ENCODE results near the gene GJE1.
"Not testable (repeated sequence)": the region's sequence is repeated elsewhere in the genome, so short reads cannot be mapped to it uniquely, and the experiment has no call there.

Gene GJE1

GRCh38 chr6:142118925-142119324 lies 13.8 kb upstream of the GJE1 start:
- no peak for TF ChIP-seq CTCF (IDR thresholded peaks at IDR 0.05; ENCODE audit: insufficient read depth, missing control alignments)

GRCh38 chr6:142121342-142121741 lies 11.4 kb upstream of the GJE1 start:
- TF ChIP-seq CTCF (IDR thresholded peaks at IDR 0.05; ENCODE audit: insufficient read depth, missing control alignments), result no peak
- FAIRE-seq (no peak), DNase-seq (ENCODE audit: insufficient read length, low spot score) (no peak)

More at GRCh38 chr6:142118925-142119324, 13.8 kb upstream of the GJE1 start:
- no peak for FAIRE-seq
- no peak for DNase-seq (ENCODE audit: insufficient read length, low spot score)

GRCh38 chr6:142130814-142131213 lies 1.9 kb upstream of the GJE1 start:
- TF ChIP-seq CTCF (IDR thresholded peaks at IDR 0.05; ENCODE audit: insufficient read depth, missing control alignments), result no peak
- DNase-seq (ENCODE audit: insufficient read length, low spot score), result no peak
- FAIRE-seq, result no peak

DNA sequence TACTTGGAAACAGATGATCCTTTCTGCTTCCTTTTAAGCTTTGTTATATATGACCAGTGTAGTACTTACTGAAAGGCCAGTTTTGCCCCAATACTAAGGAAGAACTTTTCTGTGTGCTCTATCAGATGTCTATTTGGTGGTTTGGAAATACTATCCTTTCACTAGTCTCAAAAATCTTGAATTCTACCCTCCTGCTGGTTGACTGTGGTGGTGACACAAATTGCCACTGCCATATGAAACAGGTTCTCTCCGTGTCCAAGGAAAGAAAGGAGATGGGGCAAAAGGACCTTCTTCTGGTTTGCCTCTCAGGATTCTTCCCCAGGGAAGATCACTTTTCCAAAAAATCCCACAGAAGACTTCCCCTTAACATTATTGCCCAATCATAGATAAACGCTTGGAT lies 6.2 kb downstream of the GJE1 start:
- FAIRE-seq, result no peak
- TF ChIP-seq CTCF (IDR thresholded peaks at IDR 0.05; ENCODE audit: insufficient read depth, missing control alignments), result no peak
- no peak for DNase-seq (ENCODE audit: insufficient read length, low spot score)

- not testable (repeated sequence) for FAIRE-seq; DNase-seq (ENCODE audit: insufficient read length, low spot score)
These were observed 8.8 kb downstream of the GJE1 start for GRCh38 chr6:142141531-142141930.

- DNase-seq (ENCODE audit: insufficient read length, low spot score) (peak; percentile 32), FAIRE-seq (peak; percentile 79)
- peak; percentile 97 for TF ChIP-seq CTCF (IDR thresholded peaks at IDR 0.05; ENCODE audit: insufficient read depth, missing control alignments)
These were observed 14.3 kb downstream of the GJE1 start, which contains the start of the genes NMBR and VTA1 for GRCh38 chr6:142146828-142147662. Gene NMBR, minus strand, starts transcription at chr6:142147122. Its CDS starts 58,464 bp downstream, at chr6:142088658. Gene VTA1, plus strand, starts transcription at chr6:142147263. Its CDS starts 25 bp downstream, at chr6:142147288.

GRCh38 chr6:142152746-142153145 lies 20.0 kb downstream of the GJE1 start:
- TF ChIP-seq CTCF (IDR thresholded peaks at IDR 0.05; ENCODE audit: insufficient read depth, missing control alignments), result no peak
- FAIRE-seq (no peak), DNase-seq (ENCODE audit: insufficient read length, low spot score) (no peak)
